Stimulated activated CD4-positive, alpha-beta T cell treated with anti-CD3 and anti-CD28 coated beads, Interleukin-4, amount 100 ng/mL, for 24 hours (primary cell): ENCODE data around the gene CDK5RAP1.
"Not testable (repeated sequence)": the region's sequence is repeated elsewhere in the genome, so short reads cannot be mapped to it uniquely, and the experiment has no call there.

Source experiments
- DNase-seq: peaks from one replicate; pipeline ENCODE4 v3.0.0-alpha.2; 2020

CDK5RAP1 gene, protein sequence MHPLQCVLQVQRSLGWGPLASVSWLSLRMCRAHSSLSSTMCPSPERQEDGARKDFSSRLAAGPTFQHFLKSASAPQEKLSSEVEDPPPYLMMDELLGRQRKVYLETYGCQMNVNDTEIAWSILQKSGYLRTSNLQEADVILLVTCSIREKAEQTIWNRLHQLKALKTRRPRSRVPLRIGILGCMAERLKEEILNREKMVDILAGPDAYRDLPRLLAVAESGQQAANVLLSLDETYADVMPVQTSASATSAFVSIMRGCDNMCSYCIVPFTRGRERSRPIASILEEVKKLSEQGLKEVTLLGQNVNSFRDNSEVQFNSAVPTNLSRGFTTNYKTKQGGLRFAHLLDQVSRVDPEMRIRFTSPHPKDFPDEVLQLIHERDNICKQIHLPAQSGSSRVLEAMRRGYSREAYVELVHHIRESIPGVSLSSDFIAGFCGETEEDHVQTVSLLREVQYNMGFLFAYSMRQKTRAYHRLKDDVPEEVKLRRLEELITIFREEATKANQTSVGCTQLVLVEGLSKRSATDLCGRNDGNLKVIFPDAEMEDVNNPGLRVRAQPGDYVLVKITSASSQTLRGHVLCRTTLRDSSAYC

DNA sequence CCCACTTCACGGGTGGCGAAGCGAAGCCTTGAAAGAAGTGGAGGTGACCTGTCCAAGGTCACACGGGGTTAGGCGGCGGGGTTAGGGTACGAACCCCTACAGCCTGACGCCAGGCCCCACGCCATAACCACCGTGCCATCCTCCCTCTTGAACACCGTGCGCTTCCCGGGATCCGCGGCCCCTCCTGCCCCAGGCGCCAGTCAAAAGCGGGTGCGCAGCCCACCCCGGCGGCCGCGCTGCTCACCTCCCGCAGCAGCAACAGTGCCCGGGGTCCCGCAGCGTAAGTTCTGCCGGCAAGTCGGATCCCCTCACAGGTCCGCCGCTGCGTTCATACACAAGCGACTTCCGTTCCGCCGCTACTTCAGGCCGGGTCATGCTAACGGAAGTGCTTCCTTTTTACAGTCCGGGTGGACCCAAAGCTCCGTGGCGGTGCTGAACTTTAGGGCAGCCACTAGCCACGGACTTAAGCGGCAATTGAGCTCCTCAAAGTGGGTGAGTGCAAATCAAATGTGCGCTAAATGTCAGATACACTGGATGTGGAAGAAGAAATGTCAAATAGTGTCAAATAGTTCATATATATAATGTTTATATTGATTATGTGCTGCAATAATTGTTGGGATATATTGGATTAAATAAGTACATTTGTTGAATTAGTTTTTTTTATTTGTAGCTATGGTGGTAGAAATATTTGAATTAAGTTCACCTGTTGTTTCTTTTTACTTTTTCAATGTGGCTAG is at the start of gene CDK5RAP1:
Gene CDK5RAP1, minus strand, starts transcription at position 336 of the 737 bp plus-strand sequence. CDS start 4,455 bp downstream, outside the sequence.
- DNase-seq, result peak; percentile 87

DNA sequence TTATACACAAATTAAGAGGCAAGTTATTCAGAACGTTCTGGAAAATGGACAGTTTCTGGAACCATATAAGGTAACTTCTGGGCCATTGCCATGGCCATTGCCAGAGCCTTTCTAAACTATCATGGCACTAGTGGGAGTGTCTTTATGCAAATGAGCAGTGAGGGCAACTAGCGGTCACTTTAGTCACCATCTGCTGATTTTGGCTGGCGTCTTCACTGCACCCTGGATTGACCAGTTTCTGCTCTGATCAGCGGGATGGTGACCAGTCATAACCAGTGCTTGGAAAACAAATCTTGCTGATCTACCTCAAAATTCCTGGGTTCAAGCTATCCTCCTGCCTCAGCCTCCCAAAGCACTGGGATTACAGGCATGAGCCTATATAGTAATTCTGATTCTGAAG is 49.5 kb upstream of the CDK5RAP1 start:
- DNase-seq, result no peak

DNA sequence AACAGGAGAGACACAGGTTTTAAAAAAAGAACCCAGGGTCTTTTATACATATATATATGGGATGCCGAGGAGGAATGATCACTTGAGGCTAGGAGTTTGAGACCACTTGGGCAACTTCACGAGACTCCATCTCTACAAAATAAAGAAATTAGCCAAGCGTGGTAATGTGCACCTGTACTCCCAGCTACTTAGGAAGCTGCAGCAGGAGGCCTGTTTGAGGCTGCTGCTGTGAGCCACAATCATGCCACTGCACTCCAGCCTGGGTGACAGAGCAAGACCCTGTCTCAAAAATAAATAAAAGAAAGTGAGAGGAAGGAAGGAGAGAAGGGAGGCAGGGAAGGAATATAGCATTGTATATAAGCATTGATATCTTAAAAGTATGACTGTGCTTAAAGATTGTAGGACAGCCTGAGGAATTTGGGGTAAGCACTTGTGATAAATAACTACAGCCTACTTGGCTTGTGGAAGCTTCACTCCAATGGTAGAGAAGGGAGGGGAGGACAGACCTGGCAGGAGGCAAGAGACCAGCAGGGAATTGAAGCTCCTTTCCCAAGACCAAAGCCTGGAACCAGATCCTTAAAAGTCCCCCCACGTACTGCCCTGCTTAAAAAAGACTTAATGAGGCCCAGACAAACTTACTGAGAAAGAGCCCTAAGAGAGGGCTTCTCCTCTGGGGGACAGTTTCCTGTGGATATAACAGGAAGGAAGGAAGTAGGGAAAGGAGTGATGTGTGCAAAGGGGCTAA is 44.7 kb upstream of the CDK5RAP1 start:
- DNase-seq, result no peak

DNA sequence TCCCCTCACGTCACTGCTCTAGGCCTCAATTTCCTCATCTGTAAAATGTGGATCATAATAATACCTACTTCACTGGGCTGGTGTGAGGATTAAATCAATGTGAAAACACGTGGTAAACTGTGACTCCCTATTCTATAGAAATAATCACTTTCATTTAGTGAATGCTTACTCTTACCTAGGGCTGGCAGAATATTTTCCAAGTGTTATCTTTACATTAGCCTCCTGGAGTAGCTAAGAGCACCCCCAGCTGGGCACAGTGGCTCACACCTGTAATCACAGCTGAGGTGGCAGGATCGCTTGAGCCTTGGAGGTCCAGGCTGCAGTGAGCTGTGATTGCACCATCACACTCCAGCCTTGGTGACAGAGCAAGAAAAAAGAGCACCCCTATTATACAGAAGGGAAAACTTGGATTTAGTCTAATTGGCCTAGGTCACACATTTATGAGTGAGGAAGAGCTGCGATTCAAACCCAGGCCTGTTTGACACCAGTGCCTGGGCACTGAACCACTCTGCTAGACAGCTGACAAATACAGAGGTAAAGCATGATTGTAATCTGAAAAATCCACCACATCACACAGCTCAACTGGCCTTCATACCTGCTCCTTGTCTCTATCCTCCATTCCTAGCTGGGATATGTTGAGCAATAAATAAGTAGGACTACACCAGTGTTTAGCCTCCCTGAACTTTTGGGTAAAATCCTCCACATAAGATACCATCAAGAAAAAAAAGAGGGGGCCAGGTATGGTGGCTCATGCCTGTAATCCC is 43.7 kb upstream of the CDK5RAP1 start:
- DNase-seq, result peak; percentile 19

DNA sequence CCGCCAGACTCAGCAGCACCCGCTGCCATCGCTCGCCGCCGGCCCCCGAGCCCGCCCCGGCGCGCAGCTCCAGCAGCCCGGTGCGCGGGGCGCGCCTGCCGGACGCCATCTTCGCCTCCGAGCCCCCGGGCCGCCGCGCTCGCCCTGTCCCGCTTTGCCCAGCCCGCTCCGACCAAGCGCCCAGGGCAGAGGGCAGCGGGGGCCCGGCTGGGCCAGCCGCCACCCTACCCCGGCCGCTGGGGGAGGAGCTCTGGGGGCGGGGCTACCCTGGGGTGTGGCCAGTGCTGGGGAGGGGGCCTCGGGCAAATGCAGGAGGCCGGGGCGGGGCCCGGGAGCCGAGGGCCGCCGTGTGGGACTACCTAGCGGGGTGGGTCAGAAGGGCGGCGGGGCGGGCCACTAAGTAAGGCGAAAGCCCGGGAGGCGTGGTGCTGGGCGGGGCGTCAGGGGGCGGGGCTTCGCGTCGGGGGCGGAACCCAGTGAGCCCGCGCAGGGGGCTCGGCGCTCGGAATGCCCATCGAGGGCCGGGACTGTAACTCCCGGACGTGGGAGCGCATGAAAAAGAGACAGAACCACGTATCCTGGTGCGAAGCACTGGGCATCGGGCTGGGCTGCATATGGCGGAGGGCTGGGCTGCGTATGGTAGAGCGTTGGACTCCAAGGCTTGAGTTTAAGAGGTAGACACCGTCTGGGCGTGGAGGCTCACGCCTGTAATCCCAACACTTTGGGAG is 42.4 kb upstream of the CDK5RAP1 start, which contains the start of gene SNTA1:
Gene SNTA1, minus strand, starts transcription at position 252 of the 728 bp plus-strand sequence. Its CDS starts 143 bp downstream, at position 109.
- peak; percentile 88 for DNase-seq

DNA sequence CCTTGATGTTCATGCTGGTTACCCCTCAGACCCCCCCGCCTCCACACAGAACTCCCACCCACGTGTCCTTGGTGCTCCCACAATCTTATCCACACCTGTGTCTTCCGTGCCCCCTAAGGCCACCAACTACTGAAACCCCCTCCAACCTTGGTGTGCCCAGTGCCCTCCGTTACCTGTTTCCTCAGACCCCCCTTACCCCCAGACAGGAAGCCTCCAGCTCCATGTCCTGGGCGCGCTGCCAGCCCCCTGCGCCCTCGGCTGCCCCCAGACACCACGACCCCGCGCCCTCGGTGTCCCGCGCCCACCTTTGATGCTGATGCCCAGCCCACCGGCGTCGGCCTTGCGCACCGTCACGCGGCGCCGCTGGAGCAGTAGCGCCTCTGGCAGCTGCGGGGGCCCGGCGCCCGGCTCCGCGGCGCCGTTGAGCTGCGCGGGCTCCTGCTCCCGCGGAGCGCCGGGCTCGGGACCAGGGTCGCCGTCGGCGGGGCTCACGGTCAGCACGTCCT is 41.7 kb upstream of the CDK5RAP1 start:
- DNase-seq, result peak; percentile 12

DNA sequence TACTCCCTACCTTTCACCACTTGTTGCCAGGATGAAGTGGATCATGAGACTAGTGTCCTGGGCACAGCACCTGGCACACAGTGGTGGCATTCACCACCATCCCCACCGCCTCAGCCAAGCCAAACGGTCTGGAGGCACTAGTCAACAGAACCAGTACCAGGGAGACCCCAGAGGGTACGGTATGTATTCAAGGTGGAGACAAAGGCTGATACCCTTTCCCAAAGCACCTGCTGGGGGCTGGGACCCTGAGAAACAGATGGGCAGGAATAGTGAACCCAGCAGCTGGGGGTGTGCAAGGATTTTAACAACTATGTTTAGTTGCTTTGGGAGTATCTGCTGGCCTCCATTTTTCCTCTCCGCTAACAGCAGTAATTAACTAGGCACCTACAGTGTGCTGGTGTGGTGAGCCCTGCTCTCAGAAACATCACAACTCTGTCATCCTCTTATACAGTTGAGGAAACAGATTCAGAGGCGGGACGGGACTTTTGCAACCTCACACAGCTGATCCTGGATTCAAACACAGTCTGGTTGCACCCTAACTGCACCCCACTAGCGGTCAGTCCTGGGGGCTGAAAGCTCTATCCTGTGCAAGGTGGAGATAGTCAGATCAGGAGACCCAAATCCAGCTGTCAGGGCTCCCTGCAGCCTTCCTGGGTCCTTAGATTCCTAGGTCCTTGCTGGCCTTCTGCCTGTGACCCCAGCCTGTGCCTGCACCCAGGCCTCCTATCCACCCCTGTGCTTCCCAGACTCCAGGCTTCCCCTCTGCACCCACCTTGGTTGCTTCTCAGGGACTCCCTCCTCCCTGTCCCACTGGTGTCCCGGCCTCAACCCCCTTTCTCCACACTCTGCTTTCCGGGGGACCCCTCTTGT is 41.1 kb upstream of the CDK5RAP1 start:
- no peak for DNase-seq

DNA sequence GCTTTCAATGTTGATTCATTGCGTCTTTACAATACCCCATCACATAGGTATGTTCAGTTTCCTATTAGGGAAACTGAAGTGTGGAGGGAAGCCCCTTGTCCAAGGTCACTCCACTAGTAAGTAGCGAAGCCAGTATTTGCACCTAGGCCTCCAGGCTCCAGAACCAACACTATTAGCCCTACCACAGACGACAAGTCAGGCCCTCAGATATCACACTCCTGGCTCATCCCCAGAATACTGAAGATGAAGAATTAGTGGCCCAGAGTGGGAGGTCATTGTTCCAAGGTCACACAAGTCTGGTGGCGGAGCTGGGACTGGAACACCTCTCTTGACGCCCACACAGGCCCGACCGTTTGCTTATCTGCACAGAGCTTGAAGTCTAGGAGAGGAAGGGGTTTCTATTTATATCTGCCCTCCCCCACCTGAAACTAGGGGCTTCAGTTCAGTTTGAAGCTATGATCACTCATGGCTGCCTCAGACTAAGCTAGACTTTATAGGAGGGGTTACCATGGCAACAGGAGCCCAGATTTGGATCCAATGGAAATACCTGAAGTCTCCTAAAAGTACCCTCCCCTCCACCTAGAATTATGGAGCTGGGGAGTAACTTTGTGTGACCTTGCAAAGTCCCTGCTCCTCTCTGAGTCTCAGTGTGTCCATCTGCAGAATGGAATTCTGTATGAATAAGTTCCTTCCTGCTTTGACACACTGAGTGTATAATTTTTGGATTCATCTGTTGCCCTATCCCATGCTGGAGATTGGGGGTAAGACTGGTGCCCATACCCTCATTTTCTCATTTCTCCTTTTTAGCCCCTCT is 40.0 kb upstream of the CDK5RAP1 start:
- DNase-seq, result no peak

DNA sequence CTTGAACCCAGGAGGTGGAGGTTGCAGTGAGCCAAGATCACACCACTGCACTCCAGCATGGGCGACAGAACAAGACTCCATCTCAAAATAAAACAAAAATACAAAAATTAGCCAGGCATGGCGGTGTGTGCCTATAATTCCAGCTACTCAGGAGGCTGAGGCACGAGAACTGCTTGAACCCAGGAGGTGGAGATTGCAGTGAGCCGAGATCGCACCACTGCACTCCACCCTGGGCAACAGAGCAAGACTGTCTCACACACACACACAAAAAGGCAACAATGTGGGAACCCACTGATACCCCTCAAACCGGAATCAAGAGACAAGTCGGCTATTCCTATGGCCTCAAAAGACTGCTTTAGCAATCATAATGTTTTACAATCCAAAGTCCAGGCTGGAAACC is 39.2 kb upstream of the CDK5RAP1 start:
- DNase-seq, result not testable (repeated sequence)

DNA sequence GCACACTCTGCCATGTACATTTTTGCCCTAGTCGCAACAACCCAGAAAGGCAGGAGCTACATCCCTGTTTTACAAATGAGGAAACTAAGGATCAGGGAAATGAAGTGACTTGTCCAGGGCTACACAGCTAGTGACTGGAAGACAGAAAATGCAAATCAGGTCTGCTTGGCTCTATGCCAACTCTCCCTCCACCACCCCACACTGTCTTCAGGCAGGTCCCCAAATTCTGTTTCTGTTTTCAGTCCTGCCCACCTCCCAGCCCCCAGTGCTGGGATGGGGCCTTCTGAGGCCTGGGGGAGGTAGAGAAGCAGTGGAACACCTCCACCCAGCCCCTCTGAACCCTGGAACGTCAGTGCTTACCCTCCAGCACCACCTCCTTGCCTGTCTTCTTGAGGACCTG is 37.2 kb upstream of the CDK5RAP1 start:
- no peak for DNase-seq

DNA sequence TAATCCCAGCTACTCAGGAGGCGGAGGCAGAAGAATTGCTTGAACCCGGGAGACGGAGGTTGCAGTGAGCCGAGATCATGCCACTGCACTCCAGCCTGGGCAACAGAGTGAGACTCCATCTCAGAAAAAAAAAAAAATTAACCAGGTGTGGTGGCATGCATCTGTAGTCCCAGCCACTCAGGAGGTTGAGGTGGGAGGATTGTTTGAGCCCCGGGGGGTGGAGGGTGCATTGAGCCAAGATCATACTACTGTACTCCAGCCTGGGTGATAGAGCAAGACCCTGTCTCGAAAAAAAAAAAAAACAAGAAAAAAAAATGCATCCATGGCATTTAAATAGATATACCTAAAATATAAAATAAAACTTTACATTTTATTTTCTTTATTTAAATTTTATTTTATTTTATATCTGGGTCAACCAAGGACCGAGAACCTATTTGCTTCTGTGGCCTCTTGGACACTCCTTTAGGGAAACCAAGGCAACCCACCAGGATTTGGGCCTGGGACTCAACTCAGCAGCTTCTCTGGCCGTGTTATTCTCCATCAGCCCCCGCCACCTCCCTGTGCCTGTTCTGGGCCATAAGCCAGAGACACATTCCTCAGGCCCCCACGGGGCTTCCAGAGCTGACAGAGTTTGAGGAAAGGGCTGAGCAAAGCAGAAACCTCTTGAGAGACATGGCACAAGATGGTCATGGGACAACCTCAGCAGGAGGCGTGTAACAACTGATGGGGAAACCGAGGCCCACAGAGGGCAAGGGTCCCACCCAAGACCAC is 36.0 kb upstream of the CDK5RAP1 start:
- no peak for DNase-seq

DNA sequence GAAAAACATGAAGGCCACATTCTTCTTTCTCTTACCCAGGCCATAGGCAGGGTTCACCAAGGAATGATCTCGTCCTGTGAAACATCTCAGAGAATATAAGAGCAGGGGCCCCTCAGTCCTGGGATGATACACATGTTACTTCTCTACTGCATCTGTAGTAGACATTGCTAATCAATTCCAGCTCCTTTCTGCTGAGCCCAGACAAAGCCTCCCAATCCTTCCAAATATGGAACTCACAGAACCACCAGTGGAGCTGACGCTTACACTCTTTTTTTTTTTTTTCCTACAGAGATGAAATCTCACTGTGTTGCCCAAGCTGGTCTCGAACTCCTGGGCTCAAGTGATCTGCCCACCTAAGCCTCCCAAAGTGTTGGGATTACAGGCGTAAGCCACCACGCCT is 33.1 kb upstream of the CDK5RAP1 start:
- DNase-seq, result no peak

DNA sequence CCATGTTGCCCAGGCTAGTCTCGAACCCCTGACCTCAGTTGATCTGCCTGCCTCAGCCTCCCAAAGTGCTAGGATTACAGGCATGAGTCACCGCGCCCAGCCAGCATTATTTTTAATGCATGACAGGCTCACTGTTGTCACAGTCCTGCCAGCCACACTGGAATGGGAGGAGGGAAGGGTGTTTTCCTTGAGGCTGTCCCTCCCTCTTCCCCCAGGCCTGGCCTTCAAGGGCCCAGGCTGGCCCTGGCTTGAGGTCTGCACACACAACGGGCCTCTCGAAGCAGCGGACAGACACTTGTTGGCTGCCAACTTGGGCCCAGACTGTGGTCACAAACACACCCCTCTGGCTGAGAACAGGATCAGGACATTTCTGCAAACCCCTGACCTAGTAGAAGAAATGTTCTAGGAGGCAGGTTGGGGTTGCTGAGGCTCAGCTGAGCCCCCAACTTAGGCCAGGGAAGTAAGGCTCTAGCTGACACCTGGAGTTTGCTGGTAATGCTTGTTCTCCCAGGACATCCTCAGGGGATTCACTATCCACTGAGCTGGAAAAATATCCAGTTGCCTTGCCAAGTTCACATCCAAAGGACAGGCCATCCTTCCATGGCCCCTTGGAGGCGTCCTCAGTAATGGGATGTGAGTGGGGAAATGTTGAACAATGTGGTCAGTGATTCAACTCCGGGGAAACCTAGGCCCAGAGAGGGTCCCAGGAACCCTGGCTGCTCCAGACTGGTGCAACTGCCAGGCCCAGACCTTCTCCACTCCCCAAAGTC is 32.3 kb upstream of the CDK5RAP1 start:
- DNase-seq, result no peak

DNA sequence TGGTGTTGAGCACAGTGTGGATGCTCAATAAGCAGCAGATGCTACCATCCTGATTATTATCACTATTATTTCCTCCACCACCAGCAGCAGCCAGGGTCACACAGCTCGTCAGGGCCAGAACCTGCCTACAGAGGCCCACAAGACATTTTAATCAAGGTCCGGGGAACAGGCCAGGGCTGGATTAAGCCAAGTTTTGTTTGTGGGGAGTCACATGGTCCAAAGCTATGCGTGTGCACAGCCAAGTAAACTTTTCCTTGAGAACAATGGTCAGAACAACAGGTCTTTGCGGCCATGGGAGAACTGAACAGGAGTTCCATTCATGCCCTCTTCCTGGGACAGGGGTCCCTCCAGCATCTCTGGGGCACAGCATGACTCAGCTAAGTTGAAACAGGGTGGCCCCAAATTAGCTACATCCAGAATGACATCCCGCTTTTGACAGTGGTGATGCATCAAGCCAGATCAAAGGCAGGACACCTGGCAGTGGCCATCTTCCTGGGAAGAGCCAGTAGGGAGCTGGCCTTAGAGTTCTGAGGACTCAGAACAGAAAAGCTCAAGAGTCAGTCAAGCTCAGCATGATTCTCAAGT is 30.6 kb upstream of the CDK5RAP1 start:
- no peak for DNase-seq

DNA sequence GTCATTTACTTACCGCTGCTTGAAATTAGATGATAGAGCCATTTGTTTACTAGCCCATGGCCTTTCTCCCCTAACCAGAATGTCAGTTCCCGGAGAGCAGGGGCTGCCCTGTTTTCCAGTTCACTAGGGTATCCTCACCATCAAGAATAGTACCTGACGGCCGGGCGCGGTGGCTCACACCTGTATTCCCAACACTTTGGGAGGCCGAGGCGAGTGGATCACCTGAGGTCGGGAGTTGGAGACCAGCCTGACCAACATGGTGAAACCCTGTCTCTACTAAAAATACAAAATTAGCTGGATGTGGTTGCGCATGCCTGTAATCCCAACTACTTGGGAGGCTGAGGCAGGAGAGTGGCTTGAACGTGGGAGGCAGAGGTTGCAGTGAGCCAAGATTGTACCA is 22.6 kb upstream of the CDK5RAP1 start:
- not testable (repeated sequence) for DNase-seq

DNA sequence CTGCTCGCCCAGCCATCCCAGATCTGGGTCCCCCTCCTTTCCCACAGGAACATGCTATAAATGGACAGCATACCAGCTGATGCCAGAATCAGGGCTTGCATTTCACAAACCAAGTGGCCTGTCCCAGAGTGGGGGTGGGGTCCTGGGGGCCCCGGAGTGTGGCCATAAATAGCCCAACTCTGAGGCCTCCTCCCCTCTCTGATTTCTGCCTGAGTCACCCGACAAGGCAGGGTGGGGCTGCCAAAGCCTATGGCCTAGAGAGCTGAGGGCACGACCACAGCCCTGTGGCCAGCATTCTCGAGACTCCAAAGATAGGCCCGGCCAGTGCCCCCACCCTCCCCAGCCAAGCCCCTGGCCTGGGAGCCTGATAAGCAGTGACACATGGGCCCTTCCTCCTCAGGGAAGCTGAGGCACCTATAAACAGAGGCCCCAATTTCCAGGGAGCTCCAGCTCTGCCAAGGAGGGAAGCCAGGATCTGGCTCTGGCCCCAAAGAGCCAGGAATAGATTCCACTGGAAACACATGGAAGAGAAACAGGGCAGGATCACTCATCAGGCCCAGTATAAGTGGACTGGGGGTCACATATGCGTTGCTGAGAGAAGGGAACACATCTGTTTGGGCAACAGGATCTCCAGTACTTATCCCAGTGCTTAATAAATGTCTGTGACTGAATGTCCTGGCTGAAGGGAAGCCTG is 22.0 kb upstream of the CDK5RAP1 start:
- DNase-seq, result no peak
